Measurements from ENCODE around the gene KCNIP3.
"Not testable (repeated sequence)": the region's sequence is repeated elsewhere in the genome, so short reads cannot be mapped to it uniquely, and the experiment has no call there.

KCNIP3 gene

DNA sequence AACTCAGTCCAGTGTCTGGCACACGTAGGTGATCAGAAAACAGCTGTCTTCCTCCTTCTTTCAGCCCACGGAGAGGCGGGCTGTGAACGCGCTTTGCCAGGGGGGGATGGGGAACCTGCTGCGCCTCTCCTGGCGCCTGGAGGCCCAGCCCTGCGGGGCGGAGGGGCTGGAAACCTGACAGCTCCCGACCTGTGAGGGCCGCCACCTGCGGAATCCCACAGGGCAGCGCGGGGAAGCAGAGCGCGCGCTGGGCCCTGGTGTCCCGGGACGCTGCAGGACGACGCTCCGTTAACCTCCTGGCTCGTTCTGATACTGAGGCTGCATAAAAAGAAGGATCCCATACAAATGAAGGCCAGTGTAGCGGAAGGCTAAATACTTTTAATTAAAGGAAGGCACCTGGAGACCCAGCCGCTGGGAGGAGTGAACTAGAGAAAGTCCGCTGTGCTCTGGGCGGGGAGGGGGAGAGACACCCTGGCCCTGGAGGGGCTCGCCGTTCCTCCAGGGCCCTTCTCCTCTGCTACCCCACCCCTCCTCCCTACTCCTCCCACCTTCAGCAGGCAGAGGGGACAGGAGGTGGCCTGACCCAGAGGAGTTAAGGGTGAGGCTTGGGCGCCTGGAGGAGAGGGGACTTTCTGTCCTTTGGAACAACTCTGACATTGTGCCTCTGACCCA is 130.2 kb downstream of the KCNIP3 start:
- not testable (repeated sequence) for DNase-seq

DNA sequence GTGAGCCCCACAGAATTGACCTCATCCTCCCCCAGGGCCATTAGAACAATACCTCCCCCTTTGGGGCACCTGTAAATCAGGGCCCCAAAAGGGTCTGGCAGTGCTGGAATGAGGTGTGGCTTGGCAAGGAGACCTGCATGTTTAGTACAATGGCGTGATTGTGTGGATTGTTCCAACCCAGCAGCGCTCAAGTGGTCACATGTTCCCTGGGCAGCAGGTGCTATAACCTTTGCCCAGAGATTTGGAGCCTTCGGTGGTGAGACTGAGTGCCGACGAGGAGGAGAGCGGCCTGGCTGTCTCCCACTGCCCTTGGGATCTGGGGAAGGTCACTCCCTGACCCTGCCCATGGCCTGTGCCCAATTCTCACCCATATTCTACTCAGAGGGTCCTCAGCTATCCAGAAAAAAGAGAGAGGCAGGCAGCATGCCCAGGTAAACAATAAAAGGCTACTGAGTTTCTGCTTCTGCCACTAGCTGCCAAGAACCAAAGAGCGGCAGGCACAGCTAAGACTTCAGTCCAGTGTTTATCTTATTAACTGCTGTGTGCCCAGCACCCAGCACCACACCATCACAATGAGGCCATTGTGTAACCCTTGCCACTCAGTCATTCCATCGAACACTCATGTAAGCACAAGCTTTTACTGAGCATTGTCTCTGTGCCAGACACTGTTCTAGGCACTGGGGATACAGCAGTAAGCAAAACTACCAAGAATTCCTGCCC is 132.8 kb downstream of the KCNIP3 start:
- DNase-seq, result not testable (repeated sequence)

DNA sequence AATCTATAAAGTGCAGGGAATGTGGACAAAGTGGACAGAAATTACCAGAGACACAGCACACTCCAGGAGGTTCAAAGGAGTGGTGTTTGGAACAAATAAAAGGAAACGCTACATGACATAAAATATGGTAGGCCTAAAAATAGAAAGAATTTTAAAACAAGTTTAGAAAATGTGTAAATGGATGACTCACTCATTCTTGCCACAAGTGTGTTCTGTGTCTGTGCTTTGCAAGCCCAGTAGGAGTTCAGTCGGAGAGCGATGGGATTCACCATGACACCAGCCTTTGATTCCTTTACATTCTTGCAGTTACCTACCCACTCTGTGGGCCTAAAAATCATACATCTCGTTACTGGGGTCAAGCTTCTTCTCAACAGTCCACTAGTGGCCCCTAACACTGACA is 136.2 kb downstream of the KCNIP3 start:
- not testable (repeated sequence) for DNase-seq

DNA sequence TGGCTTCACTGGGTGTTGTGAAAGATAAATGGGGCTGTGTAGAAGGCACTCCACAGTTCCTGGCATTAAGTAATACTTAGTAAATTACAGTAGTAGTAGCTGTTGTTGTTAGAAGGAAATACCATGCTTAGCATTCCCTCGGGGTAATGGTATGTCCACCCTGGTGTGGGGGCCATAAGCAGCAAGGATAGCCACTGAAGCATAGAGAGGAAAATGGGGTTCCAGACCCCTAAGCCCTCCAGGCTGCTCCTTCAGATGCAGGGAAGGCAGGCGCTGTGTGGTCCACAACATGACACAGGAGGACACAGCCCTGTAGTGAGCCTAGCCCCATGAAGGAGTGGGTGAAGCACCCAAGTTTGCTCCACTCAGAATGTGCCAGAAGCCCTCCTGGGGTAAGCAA is 136.8 kb downstream of the KCNIP3 start:
- DNase-seq, result not testable (repeated sequence)

DNA sequence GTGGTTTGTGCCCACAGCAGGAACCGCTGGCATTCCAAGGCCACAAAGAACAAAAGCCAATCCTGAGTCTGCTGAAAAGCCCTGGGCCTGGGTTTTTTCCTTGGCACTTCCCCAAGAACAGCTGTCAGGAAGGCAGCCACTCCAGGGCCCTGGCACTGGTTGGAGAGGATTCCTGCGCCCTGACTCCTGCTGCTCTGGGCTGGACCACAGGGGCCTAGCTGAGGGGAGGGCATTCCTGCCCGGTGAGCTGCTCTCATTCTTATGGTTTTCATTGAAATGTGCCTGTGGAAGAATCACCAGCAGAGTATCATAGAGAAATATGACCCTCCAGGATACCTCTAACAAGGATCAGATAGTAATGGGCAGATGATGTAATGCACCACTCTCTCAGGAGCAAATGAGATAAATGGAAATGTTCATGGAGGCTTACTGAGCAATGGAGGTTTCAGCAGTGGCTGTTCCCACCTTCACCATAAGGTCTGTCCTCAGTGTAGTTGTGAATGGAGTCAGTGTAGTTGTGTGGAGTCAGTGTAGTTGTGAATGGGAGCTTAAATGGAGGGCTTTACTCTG is 137.4 kb downstream of the KCNIP3 start:
- DNase-seq, result not testable (repeated sequence)

DNA sequence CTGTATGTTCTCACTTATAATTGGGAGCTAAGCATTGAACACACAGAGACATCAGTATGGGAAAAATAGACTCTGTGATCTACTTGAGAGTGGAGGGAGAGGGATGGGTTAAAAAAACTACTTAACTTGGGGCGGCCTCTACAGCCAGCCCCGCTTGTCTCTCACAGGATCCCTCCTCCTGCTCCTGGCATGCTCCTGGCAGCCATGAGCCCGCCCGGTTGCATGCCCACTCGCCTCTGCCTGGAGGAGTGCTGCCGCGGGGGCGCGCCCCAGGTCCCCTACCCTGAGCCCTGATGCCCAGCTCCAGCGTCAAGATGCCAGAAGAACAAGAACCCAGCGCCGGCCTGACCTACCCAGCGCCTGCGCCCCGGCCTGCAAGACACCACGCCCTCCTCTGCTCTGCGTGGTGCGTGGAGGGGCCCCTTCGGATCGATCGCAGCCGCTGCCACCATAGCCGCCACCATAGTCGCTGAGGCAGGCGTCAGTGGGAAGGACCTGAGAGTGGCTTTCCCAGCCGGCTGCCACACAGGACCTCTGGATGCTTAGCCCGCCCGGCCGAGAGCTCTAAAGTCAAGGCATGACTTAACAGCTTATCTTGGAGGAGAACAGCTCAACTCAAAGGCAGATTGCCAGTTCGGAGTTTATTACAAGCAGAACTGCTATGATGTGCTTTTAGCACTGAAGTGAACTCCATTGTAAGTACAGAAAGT is 138.2 kb downstream of the KCNIP3 start:
- not testable (repeated sequence) for DNase-seq
